ENCODE measurements around the gene DCUN1D1.
A peak's percentile ranks its signal among the peaks of the same experiment; 100 is the strongest.

The DCUN1D1 gene

GRCh38 chr3:182980204-182981037, at the start of gene DCUN1D1:
DCUN1D1 (minus strand) TSS chr3:182980538; CDS start chr3:182980489, 49 bp downstream.
- peak; percentile 84 for DNase-seq (ENCODE audit: low read depth, low spot score)
- in situ Hi-C loops (cut with HindIII; ENCODE audit: low sequenced_read_pairs), result no loop called here
- H3K4me3 ChIP-seq (ENCODE audit: low read depth, low read length), result peak within 1 kb of the TSS; percentile 88
- no peak for TF ChIP-seq CTCF (IDR thresholded peaks at IDR 0.05; ENCODE audit: low read depth, low read length)

- DNase-seq (ENCODE audit: low read depth, low spot score), result no peak
- no peak overlapping the region for H3K4me3 ChIP-seq (ENCODE audit: low read depth, low read length)
- in situ Hi-C loops (cut with HindIII; ENCODE audit: low sequenced_read_pairs), result no loop called here
- no peak for TF ChIP-seq CTCF (IDR thresholded peaks at IDR 0.05; ENCODE audit: low read depth, low read length)
Measured at GRCh38 chr3:183028416-183028815, 48.1 kb upstream of the DCUN1D1 start.

DNA sequence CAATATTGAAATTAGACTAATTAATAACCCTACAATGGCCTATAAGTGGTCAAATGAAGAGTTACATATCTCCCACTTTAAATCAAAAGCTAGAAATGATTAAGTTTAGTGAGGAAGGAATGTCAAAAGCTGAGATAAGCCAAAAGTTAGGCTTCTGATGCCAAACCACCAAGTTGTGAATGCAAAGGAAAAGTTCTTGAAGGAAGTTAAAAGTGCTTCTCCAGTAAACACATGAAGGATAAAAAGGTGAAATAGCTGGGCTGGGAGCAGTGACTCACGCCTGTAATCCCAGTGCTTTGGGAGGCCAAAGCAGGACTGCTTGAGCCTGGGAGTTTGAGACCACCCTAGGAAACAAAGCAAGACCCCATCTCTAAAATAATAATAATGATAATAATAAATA, 46.9 kb upstream of the DCUN1D1 start:
- DNase-seq (ENCODE audit: low read depth, low spot score), result no peak
- H3K4me3 ChIP-seq (ENCODE audit: low read depth, low read length), result no peak overlapping the region
- no peak for TF ChIP-seq CTCF (IDR thresholded peaks at IDR 0.05; ENCODE audit: low read depth, low read length)
- in situ Hi-C loops (cut with HindIII; ENCODE audit: low sequenced_read_pairs), result no loop called here

GRCh38 chr3:183022936-183023516, 42.7 kb upstream of the DCUN1D1 start:
- H3K4me3 ChIP-seq (ENCODE audit: low read depth, low read length), result no peak overlapping the region
- DNase-seq (ENCODE audit: low read depth, low spot score), result no peak
- no peak for TF ChIP-seq CTCF (IDR thresholded peaks at IDR 0.05; ENCODE audit: low read depth, low read length)
- in situ Hi-C loops (cut with HindIII; ENCODE audit: low sequenced_read_pairs), result no loop called here

GRCh38 chr3:183018421-183019192, 38.3 kb upstream of the DCUN1D1 start:
- no peak for TF ChIP-seq CTCF (IDR thresholded peaks at IDR 0.05; ENCODE audit: low read depth, low read length)
- no peak for DNase-seq (ENCODE audit: low read depth, low spot score)
- no peak overlapping the region for H3K4me3 ChIP-seq (ENCODE audit: low read depth, low read length)
- in situ Hi-C loops (cut with HindIII; ENCODE audit: low sequenced_read_pairs), result no loop called here

DNA sequence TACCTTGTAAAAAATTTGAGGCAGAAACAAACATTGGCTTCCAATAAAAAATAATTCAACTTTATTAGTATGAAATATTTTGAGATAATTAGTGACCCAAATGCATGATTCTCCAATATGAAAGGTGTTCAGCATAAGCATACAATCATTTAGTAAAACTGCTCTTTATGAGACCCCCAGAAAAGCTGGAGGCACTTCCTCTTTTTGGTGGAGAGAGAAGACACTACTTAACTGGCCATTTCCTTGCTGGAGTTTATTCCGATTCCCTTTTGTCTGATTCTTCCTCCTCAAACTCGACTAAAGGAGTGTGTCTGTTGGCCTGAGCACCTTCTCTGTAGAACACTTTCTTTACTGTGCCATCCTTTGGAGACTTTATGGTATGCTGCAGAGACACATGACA, 34.8 kb upstream of the DCUN1D1 start:
- DNase-seq (ENCODE audit: low read depth, low spot score), result no peak
- TF ChIP-seq CTCF (IDR thresholded peaks at IDR 0.05; ENCODE audit: low read depth, low read length), result no peak
- H3K4me3 ChIP-seq (ENCODE audit: low read depth, low read length), result no peak overlapping the region
- in situ Hi-C loops (cut with HindIII; ENCODE audit: low sequenced_read_pairs), result no loop called here
